ENCODE results near the gene PRRG2. TPM values are rescaled to one million over a fixed set of nuclear protein-coding genes. Genes with fewer than 3 reads are reported as not detected.

The PRRG2 gene
- total RNA-seq, 4 donors from 2014 or later = 0.17 to 2.5 (median 1.6) TPM; not detected in 1

- Histone ChIP-seq H3K4me3 (no peak overlapping the region), H3K9me3 (no peaks in the 10 kb centered on the region), H3K36me3 (no peaks in the 10 kb centered on the region), H3K27me3 (no peaks in the 10 kb centered on the region), H3K27ac (replicated peaks in 1 of 4) (no peak overlapping the region), H3K4me1 (peaks cover 8 to 17% (median 15%) of the 10 kb centered on the region in 4 donors)
- TF ChIP-seq POLR2AphosphoS5 (IDR thresholded peaks at IDR 0.05) = no peak
- TF ChIP-seq, protein P1, sequence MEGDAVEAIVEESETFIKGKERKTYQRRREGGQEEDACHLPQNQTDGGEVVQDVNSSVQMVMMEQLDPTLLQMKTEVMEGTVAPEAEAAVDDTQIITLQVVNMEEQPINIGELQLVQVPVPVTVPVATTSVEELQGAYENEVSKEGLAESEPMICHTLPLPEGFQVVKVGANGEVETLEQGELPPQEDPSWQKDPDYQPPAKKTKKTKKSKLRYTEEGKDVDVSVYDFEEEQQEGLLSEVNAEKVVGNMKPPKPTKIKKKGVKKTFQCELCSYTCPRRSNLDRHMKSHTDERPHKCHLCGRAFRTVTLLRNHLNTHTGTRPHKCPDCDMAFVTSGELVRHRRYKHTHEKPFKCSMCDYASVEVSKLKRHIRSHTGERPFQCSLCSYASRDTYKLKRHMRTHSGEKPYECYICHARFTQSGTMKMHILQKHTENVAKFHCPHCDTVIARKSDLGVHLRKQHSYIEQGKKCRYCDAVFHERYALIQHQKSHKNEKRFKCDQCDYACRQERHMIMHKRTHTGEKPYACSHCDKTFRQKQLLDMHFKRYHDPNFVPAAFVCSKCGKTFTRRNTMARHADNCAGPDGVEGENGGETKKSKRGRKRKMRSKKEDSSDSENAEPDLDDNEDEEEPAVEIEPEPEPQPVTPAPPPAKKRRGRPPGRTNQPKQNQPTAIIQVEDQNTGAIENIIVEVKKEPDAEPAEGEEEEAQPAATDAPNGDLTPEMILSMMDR (IDR thresholded peaks at IDR 0.05) = no peak
- no peak for TF ChIP-seq EP300 (IDR thresholded peaks at IDR 0.05)
- no peak for TF ChIP-seq POLR2A (IDR thresholded peaks at IDR 0.05; ENCODE audit: low read depth)
- WGBS = no CpG with 5 or more reads among the region's 8 CpGs
- DNase-seq (ENCODE audit: extremely low spot score) = no peak
- intact Hi-C loops (cut with DNase I) = no loop called here
These were observed 3.9 kb downstream of the PRRG2 start for GRCh38 chr19:49585023-49585422.

DNA sequence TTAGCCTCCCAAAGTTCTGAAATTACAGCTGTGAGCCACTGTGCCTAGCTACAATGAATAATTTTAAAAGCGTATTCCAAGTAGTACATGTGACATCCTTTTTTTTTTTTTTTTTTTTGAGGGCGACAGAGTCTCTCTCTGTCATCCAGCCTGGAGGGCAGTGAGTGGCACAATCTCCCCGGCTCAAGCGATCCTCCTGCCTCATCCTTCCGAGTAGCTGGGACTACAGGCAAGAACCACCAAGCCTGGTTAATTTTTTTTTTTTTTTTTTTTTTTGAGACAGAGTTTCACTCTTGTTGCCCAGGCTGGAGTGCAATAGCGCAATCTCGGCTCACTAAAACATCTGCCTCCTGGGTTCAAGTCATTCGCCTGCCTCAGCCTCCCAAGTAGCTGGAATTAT lies 6.1 kb downstream of the PRRG2 start:
- no peak for DNase-seq (ENCODE audit: extremely low spot score)
- TF ChIP-seq POLR2AphosphoS5 (IDR thresholded peaks at IDR 0.05) (no peak), POLR2A (IDR thresholded peaks at IDR 0.05; ENCODE audit: low read depth) (no peak), EP300 (IDR thresholded peaks at IDR 0.05) (no peak)
- TF ChIP-seq, protein P1 (IDR thresholded peaks at IDR 0.05) = no peak
- no peaks in the 10 kb centered on the region for H3K9me3 ChIP-seq
- no peak overlapping the region for H3K27ac ChIP-seq (replicated peaks in 1 of 4)
- H3K4me1 ChIP-seq = peaks cover 3 to 15% (median 11%) of the 10 kb centered on the region in 4 donors
- H3K36me3 ChIP-seq = no peaks in the 10 kb centered on the region
- no peak overlapping the region for H3K4me3 ChIP-seq
- intact Hi-C loops (cut with DNase I) = no loop called here
- 82% methylated on average over 8 of the region's 8 CpGs for WGBS
- no peaks in the 10 kb centered on the region for H3K27me3 ChIP-seq

DNA sequence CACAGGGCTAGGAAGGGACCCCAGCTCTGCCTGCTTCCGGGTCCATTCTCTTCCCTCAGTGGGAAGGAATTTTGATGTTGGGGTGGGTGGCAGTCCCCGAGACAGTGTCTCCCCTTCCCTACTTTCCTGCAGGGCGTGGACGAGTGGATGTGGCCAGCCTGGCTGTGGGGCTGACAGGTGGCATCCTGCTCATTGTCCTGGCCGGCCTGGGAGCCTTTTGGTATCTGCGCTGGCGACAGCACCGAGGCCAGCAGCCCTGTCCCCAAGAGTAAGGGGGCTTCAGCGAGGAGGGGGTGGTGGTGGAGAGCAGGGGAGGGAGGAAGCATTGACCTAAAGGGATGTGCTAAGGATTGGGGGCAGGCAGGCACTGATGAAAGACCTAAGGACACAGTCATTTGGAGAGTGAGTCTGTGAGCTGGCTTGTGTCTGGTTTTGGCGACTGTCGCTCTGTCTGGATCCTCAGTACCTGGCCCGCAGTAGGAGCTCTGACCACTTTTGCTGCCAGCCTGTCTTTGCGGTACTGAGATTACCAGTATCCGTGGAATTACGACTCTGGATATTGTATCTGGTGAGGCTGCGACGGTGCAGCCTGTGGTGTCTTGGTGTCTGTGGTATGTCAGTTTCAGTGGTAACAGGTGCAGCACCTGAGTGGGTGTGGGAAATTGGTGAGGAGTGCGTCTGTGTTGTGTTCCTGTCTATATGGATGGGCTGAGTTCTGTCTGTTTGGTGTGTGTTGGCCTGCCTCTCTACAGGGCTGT lies 7.4 kb downstream of the PRRG2 start:
- WGBS = 81% methylated on average over 15 of the region's 18 CpGs
- TF ChIP-seq, protein P1 (IDR thresholded peaks at IDR 0.05) = no peak
- H3K4me3 ChIP-seq = no peak overlapping the region
- H3K27me3 ChIP-seq = no peaks in the 10 kb centered on the region
- no peak for DNase-seq (ENCODE audit: extremely low spot score)
- no peaks in the 10 kb centered on the region for H3K36me3 ChIP-seq
- H3K4me1 ChIP-seq = peaks cover 15 to 27% (median 24%) of the 10 kb centered on the region in 4 donors
- H3K9me3 ChIP-seq = no peaks in the 10 kb centered on the region
- no peak overlapping the region for H3K27ac ChIP-seq (replicated peaks in 1 of 4)
- intact Hi-C loops (cut with DNase I) = no loop called here

GRCh38 chr19:49589502-49589905 lies 8.4 kb downstream of the PRRG2 start:
- peaks cover 22 to 36% (median 34%) of the 10 kb centered on the region in 4 donors for H3K4me1 ChIP-seq
- intact Hi-C loops (cut with DNase I) = no loop called here
- no peak for TF ChIP-seq EP300 (IDR thresholded peaks at IDR 0.05)
- peak overlapping the region in 3 of 4 donors; percentile 85 to 96 (median 89) for H3K4me3 ChIP-seq
- 66% methylated on average over 5 of the region's 5 CpGs for WGBS
- H3K9me3 ChIP-seq = no peaks in the 10 kb centered on the region
- no peaks in the 10 kb centered on the region for H3K27me3 ChIP-seq
- H3K27ac ChIP-seq (replicated peaks in 1 of 4) = peak overlapping the region; percentile 84 to 96 (median 94)
- DNase-seq (ENCODE audit: extremely low spot score) = no peak
- H3K36me3 ChIP-seq = peaks cover 4 to 6% (median 5%) of the 10 kb centered on the region in 4 donors

DNA sequence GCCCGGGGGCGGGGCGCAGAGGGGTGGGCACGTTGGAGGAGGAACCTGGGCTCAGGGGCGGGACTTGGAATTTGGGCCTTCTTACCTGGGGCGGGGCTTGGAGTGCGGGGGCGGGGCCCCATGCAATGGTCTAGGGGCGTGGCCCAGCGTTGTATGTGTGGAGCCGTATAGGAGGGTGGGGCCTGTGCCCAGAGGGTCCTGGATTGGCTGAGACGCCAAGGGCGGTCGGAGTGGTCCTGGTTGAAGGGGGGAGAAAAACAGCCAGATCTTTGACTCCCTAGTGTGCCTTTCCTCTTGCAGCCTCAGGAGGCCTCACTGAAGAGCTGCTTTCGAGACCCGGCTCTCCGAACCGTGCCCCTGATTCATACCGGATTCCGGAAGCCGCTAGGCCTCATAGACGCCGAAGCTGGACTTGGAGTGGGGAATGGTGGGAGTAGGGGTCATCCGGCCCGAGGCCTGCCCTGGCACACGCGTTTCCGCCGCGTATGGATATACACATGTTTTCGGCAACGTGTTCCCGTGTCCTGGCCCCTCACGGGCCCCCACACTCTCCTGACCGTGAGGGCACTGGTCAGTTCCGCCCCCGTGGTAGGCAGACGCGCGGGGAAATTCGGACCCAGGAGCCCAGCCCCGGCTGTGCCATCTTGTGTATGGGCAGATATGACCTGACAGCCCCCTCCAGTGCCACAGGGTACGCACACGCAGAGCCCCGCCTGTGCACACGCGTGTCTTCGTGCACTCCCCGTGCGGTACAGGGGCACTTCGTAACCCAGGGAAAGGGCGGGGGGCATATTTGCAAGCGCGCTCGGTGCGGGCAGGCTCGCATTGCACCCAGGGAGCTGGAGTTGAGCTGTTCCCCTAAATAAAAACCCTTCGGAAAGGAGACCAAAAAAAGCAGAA lies 9.2 kb downstream of the PRRG2 start:
- peaks cover 12 to 14% (median 13%) of the 10 kb centered on the region in 4 donors for H3K36me3 ChIP-seq
- WGBS = under 1% methylated on average over 24 of the region's 58 CpGs
- peak overlapping the region; percentile 84 to 96 (median 94) for H3K27ac ChIP-seq (replicated peaks in 1 of 4)
- peaks cover 22 to 44% (median 40%) of the 10 kb centered on the region in 4 donors for H3K4me1 ChIP-seq
- no peaks in the 10 kb centered on the region for H3K9me3 ChIP-seq
- H3K4me3 ChIP-seq = peak overlapping the region; percentile 85 to 96 (median 92)
- TF ChIP-seq, protein P1 (IDR thresholded peaks at IDR 0.05) = peak in 1 of 3 experiments; percentile 16
- peak; percentile 72 to 88 for TF ChIP-seq POLR2AphosphoS5 (IDR thresholded peaks at IDR 0.05)
- no peak for TF ChIP-seq POLR2A (IDR thresholded peaks at IDR 0.05; ENCODE audit: low read depth)
- no peak for TF ChIP-seq EP300 (IDR thresholded peaks at IDR 0.05)
- H3K27me3 ChIP-seq = no peaks in the 10 kb centered on the region
- DNase-seq (ENCODE audit: extremely low spot score) = peak; percentile 99
- intact Hi-C loops (cut with DNase I) = loop anchor here (5.0 kb wide), 1 partner anchor 87 kb away; the partner anchor contains the start of gene PRMT1

All from esophagus muscularis mucosa (tissue), 4 donors.